Smooth muscle cell of the brain vasculature (primary cell): ENCODE results near the gene CA4.
"Not testable (repeated sequence)": the region's sequence is repeated elsewhere in the genome, so short reads cannot be mapped to it uniquely, and the experiment has no call there.

ENCODE experiments used
- DNase-seq: peaks from one replicate; pipeline ENCODE4 v3.0.0-alpha.2; 2012; ENCODE audit warnings: low read depth, low spot score

The CA4 gene

DNA sequence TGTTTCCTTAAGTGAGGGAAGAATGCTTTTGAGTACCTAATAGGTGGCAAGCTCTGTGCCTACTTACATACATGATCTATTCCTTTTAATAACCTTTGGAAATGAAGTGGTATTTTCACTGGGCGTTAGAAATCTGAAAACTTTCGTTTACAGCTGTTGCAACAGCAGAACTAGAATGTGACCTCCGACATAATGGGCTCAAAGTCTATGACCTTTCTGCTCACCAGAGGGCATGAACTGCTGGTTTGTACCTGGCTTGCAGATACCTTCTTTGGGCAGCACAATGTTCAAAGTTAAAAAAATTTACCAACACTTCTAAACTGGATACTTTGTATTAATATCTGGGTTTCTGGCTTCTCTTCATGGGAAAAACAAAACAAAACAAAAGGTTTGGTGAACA, 24.3 kb downstream of the CA4 start:
- DNase-seq = no peak

DNA sequence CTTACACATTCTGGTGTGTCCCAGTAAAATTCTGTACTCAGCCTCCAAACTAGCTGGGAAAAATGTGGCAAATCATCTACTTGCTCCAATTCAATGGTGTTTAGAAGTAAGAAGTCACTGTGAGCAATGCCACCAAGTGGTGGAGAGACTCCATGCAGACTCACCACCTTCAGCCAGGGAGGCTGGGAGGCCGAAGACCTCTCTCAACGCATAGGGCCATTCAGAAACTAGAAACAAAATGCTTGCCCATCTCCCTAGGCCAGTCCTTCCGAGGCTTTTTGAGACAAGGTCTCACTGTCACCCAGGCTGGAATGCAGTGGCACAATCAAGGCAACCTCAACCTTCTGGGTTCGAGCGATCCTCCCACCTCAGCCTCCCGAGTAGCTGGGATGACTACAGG, 25.0 kb downstream of the CA4 start:
- not testable (repeated sequence) for DNase-seq

DNA sequence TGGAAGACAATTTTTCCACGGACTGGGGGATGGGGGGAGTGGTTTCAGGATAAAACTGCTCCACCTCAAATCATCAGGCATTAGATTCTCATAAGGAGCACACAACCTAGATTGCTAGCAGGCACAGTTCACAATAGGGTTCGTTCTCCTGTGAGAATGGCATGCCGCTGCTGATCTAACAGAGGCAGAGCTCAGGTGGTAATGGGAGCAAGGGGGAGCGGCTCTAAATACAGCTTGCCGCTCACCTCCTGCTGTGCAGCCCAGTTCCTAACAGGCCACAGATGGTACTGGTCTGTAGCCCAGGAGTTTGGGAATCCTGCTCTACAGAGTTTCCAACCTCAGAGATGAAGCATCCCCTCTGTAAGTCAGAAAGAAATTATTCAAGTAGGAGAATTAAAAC, 27.0 kb downstream of the CA4 start:
- not testable (repeated sequence) for DNase-seq

DNA sequence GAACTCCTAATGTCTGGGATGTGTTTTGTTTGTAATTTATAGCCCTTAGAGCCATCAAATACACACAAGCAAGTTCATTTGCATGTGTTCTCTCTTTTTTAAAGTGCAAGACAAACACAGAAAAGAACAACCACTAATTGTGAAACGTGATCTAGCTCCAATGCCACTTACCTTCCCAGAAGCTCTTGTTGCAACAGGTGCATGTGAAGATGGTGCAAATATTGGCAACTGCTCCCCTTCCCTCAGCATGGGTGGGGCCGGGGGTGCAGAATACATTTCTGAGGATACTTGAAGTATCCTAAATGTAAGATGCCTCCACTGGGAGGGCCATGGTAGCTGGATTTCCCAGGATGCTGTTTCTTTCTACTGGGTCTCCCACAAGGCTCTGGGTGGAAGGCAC, 28.4 kb downstream of the CA4 start:
- not testable (repeated sequence) for DNase-seq

DNA sequence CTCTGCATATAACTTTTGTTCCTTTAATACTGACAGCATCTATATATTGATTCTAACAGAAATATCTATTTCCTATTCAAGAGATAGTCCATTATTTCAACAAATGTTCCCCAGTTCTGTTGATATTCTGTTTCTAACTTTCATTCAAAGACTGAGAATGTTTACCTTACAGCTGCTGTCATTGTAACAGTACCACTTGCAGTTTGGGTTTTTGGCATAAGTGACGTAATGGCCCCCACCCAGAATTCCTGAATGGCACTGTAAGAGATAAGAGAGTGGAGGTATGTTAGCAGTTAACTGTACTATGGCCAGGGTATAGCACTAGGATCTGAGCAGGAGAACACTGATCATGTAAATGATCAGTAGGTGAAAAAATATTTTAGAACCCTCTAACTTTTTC, 30.6 kb downstream of the CA4 start:
- not testable (repeated sequence) for DNase-seq

DNA sequence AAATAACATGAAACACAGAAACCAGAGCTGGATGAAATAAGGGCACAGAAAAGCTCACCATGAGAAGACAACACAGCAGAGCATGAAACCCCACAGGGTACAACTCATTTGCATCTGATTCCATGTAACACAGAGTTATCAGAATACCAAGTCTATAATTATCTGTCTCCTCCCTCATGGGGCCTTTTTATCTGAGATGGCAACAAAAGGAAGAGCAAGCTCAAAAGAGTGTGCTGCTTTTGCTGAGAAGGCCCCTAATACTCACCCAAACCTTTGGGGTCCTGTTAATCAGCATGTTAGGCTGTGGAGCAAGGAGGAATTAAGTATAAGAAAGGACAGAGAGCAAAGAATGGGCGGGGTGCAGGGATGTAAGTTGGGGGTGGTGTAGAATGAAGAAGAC, 36.6 kb downstream of the CA4 start:
- not testable (repeated sequence) for DNase-seq

DNA sequence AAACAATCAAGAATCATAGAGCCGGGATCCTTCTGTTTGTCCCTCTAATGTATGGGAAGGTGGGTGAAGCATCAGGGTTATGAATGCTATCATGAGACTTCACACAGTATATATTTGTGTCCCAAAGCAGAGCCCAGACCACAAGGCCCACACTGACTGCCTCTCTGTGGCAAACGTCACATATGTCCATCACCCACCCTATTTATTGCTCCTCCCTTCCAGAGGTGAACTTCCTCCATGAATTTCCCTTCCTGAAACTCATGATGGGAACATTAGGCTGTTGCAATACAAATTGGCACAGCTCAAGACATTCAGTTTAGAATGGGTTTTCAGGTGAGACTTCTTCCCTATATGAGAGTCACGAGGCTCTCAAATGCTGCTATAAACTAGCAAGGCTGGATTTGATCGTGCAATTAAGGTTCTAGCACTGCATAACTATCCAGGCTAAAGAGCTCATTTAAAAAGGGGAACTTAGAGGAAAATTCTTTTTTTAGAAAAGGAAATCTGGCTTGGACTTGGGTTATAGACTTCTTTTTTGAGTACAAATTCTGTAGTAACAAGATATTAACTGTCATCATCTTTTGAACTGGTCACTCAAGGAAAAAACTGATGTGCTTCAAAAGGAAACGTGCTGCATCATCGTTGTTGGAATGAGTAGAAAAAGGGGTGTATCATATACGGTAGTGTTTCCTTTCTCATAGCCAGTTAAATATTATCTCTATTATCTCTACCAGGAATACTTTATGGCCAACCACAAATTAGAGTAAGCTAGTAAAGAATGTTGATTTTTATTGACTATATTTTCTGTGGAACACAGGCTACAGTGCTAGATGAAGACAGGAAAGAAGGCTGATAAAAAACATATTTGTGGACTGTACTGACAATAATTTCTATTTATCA, 37.3 kb downstream of the CA4 start:
- DNase-seq = not testable (repeated sequence)

DNA sequence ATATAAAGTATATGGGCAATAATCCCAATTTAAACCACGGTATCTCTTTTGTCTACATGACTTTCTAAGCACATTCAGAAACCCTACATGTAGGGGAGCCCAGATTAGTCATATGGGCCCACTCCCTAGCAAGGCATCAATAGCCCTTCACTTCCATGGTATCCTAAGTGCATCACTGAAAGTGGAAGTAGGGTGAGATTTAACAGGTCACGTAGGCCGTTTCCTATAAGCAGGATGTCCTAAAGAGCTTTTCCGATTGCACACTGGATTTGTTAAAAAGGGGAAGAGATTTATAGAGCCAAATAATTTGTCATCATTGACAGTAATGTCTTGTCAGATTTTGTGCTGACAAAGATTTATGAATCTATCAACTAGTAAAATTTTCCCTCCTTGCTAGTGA, 39.0 kb downstream of the CA4 start:
- no peak for DNase-seq

DNA sequence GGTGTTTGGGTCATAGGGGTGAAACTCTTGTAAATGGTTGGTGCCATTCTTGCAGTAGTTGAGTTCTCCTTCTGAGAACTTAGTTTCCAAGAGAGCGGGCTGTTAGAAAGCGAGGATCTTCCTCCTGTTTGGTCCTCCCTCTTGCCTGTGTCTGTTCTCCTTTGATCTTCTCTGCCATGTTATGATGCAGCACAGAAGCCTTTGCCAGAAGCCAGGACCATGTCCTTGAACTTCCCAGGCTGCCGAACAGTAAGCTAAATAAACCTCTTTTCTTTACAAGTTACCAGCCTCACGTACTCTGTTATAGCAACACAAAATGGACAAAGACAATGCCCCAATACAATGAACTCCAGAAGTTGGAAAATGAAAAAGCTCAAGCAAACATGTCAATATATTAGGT, 40.3 kb downstream of the CA4 start:
- not testable (repeated sequence) for DNase-seq

DNA sequence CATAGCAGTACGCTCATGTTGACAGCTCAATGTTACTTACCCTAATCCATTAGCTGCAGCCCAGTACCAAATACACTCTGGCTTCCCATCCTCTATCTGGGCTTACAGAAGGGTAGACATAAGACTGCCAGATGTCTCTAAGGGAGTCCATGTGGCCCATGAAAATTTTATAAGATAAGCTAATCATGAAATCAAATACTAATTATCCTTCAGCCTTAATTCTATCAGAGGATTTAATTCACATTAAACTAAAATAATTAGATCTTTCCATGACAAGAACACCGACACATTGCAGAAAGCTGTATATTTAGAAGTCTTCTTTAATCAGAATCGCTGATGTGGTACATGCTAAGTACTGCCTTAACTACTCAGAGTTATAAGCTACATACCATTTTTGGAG, 43.3 kb downstream of the CA4 start:
- not testable (repeated sequence) for DNase-seq

DNA sequence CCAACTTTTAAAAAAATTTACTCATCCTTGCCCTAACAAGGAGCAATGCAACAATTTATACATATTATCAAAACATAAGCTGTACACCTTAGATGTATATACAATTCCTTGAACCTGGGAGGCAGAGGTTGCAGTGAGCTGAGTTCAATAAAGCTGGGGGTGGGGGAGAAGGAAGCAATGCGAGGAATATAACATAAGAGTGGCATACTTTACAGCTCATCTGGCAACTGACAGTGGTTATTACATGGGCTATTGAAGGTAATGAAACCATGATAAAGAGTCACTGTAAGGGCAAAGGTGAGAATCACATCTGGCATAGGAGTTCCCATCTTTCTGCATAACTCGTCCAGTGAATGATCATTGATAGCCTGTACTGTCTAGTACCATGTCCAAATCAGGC, 43.7 kb downstream of the CA4 start:
- DNase-seq = no peak

DNA sequence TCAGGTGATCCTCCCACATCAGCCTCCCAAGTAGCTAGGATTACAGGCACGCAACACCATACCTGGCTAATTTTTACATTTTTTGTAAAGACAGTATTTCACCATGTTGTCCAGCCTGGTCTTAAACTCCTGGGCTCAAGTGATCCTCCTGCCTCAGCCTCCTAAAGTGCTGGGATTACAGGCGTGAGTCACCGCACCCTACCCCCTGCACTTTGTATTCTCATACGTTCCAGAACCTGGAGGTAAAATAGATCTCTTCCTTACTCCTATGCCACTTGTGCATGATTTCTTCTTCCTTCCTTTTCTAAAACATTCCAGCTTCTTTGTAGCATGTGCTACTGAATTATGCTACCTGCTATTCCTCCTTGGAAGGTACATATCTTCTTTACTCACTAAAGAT, 44.4 kb downstream of the CA4 start:
- DNase-seq = not testable (repeated sequence)

DNA sequence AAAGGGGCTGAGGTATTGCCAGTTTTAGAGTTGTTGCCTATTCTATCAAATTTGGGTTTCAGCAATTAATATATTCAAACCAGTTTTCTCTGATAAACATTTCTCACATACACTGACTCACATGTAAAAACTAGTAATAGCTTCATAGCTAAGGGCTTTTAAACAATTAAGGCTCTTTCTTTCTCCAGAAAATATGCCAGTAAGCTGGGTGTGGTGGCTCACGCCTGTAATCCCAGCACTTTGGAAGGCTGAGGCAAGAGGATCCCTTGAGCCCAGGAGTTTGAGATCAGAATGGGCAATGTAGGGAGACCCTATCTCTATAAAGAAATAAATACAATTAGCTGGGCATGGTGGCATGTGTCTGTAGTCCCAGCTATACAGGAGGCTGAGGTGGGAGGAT, 48.9 kb downstream of the CA4 start:
- not testable (repeated sequence) for DNase-seq

DNA sequence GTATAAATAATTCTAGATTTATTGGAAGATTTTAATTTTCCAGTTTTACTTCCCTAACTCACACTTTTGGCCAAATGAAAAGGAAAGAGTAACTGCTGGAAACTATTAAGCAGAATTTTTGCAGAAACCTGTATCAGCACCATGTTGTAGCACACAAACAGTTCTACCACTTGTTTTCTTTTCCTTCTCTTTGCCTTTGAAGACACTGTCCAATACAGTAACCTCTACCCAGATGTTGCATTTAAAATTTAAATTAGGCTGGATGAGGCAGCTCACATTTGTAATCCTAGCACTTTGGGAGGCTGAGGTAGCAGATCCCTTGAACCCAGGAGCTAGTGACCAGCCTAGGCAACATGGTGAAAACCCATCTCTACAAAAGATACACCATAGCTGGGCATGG, 56.0 kb downstream of the CA4 start:
- not testable (repeated sequence) for DNase-seq

DNA sequence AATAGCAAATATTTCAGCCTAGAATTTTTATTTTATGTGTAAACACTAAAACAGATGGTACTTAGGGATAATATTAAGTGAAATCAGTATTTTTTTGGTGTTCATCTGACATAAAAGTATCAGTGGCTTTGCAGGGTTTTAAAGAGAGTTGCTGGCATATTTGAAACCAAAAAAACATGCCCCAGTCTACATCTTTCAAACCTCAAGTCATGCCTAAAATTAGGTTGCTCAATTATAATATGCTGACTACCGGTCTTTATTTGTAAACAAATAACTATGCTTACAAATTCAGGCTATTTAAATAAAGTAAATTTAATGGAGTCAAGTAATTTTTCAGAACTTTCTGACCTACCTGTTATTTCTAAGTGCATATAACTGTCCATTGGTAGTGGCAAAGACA, 58.5 kb downstream of the CA4 start:
- not testable (repeated sequence) for DNase-seq
